Activated naive CD8-positive, alpha-beta T cell treated with anti-CD3 and anti-CD28 coated beads for 36 hours (primary cell): ENCODE results near the gene PHYHD1. TPM values are rescaled to one million over a fixed set of nuclear protein-coding genes. Genes with fewer than 3 reads are reported as not detected.

ENCODE experiments used
- DNase-seq: peaks from one replicate; pipeline ENCODE4 v3.0.0; 2021
- H3K27ac Mint-ChIP-seq: one replicate; pipeline ENCODE4 v1.8.0; 2022; ENCODE audit warnings: mild to moderate bottlenecking, moderate library complexity, mixed read lengths
- H3K27me3 Mint-ChIP-seq: one replicate; pipeline ENCODE4 v1.8.0; 2022; ENCODE audit warnings: mild to moderate bottlenecking, mixed read lengths
- H3K36me3 Mint-ChIP-seq: one replicate; pipeline ENCODE4 v1.8.0; 2021; ENCODE audit warnings: mild to moderate bottlenecking, mixed read lengths
- H3K4me1 Mint-ChIP-seq: one replicate; pipeline ENCODE4 v1.8.0; 2021; ENCODE audit warnings: mixed read lengths
- H3K4me3 Mint-ChIP-seq: one replicate; pipeline ENCODE4 v1.8.0; 2022; ENCODE audit warnings: mild to moderate bottlenecking, moderate library complexity, mixed read lengths
- H3K9me3 Mint-ChIP-seq: one replicate; pipeline ENCODE4 v1.8.0; 2022; ENCODE audit warnings: mixed read lengths
- total RNA-seq, 2 experiments: library from RNA; stranded (reverse); gene quantifications; one replicate each; pipeline ENCODE4 v1.2.3, GENCODE V29; 2021

The PHYHD1 gene
- total RNA-seq, result under 1 TPM; 0.49 to 0.52 TPM

GRCh38 chr9:128920381-128921058 lies at the start of gene PHYHD1:
TSS of gene PHYHD1 (plus strand) at chr9:128920982. CDS start at chr9:128922324, 1,342 bp downstream.
- no peaks in the 10 kb centered on the region for H3K9me3 Mint-ChIP-seq
- H3K27ac Mint-ChIP-seq, result peak within 1 kb of the TSS; percentile 46
- H3K36me3 Mint-ChIP-seq, result no peaks in the 10 kb centered on the region
- H3K27me3 Mint-ChIP-seq, result no peaks in the 10 kb centered on the region
- H3K4me1 Mint-ChIP-seq, result peaks cover 5% of the 10 kb centered on the region
- H3K4me3 Mint-ChIP-seq, result peak within 1 kb of the TSS; percentile 42
- DNase-seq, result no peak

- Mint-ChIP-seq H3K27ac (no peak overlapping the region), H3K4me1 (peaks cover 16% of the 10 kb centered on the region), H3K4me3 (no peak overlapping the region), H3K9me3 (no peaks in the 10 kb centered on the region), H3K27me3 (no peaks in the 10 kb centered on the region), H3K36me3 (peaks cover 4% of the 10 kb centered on the region)
- DNase-seq, result no peak
Measured at GRCh38 chr9:128877852-128878251, 42.9 kb upstream of the PHYHD1 start.

- DNase-seq, result peak; percentile 99
- Mint-ChIP-seq H3K4me1 (peaks cover 43% of the 10 kb centered on the region), H3K27ac (peak within 1 kb of the TSS; percentile 93), H3K36me3 (peaks cover 18% of the 10 kb centered on the region), H3K27me3 (no peaks in the 10 kb centered on the region), H3K4me3 (peak within 1 kb of the TSS; percentile 96), H3K9me3 (no peaks in the 10 kb centered on the region)
Measured at GRCh38 chr9:128881884-128882676, 38.7 kb upstream of the PHYHD1 start, which contains the start of the genes KYAT1 and LRRC8A. TSS of gene KYAT1 (minus strand) at chr9:128881950. CDS start at chr9:128845405, 36,545 bp downstream. TSS of gene LRRC8A (plus strand) at chr9:128882133. CDS start at chr9:128907165, 25,032 bp downstream.

GRCh38 chr9:128882677-128883603 lies 37.8 kb upstream of the PHYHD1 start:
- peak overlapping the region; percentile 93 for H3K27ac Mint-ChIP-seq
- H3K36me3 Mint-ChIP-seq, result peaks cover 18% of the 10 kb centered on the region
- H3K9me3 Mint-ChIP-seq, result no peaks in the 10 kb centered on the region
- no peaks in the 10 kb centered on the region for H3K27me3 Mint-ChIP-seq
- DNase-seq, result peak; percentile 14
- H3K4me1 Mint-ChIP-seq, result peaks cover 46% of the 10 kb centered on the region
- peak overlapping the region; percentile 96 for H3K4me3 Mint-ChIP-seq

- Mint-ChIP-seq H3K4me3 (peak overlapping the region; percentile 96), H3K9me3 (no peaks in the 10 kb centered on the region), H3K27ac (peak overlapping the region; percentile 44), H3K4me1 (peaks cover 48% of the 10 kb centered on the region), H3K36me3 (peaks cover 18% of the 10 kb centered on the region), H3K27me3 (no peaks in the 10 kb centered on the region)
- no peak for DNase-seq
Measured at GRCh38 chr9:128884164-128884563, 36.6 kb upstream of the PHYHD1 start.

- H3K9me3 Mint-ChIP-seq, result no peaks in the 10 kb centered on the region
- no peak for DNase-seq
- peaks cover 42% of the 10 kb centered on the region for H3K4me1 Mint-ChIP-seq
- peaks cover 18% of the 10 kb centered on the region for H3K36me3 Mint-ChIP-seq
- H3K27ac Mint-ChIP-seq, result no peak overlapping the region
- peak overlapping the region; percentile 12 for H3K4me3 Mint-ChIP-seq
- H3K27me3 Mint-ChIP-seq, result no peaks in the 10 kb centered on the region
Measured at GRCh38 chr9:128885376-128885775, 35.4 kb upstream of the PHYHD1 start.

GRCh38 chr9:128885798-128886197 lies 35.0 kb upstream of the PHYHD1 start:
- Mint-ChIP-seq H3K4me1 (peaks cover 40% of the 10 kb centered on the region), H3K36me3 (peaks cover 20% of the 10 kb centered on the region), H3K27me3 (no peaks in the 10 kb centered on the region)

GRCh38 chr9:128886211-128886891 lies 34.4 kb upstream of the PHYHD1 start:
- peaks cover 18% of the 10 kb centered on the region for H3K36me3 Mint-ChIP-seq
- H3K4me1 Mint-ChIP-seq, result peaks cover 37% of the 10 kb centered on the region
- no peak overlapping the region for H3K27ac Mint-ChIP-seq
- H3K9me3 Mint-ChIP-seq, result no peaks in the 10 kb centered on the region
- DNase-seq, result no peak
- no peaks in the 10 kb centered on the region for H3K27me3 Mint-ChIP-seq
- no peak overlapping the region for H3K4me3 Mint-ChIP-seq

More at GRCh38 chr9:128885798-128886197, 35.0 kb upstream of the PHYHD1 start:
- no peak for DNase-seq
- Mint-ChIP-seq H3K27ac (no peak overlapping the region), H3K9me3 (no peaks in the 10 kb centered on the region), H3K4me3 (no peak overlapping the region)

- H3K4me1 Mint-ChIP-seq, result peaks cover 41% of the 10 kb centered on the region
- H3K27me3 Mint-ChIP-seq, result no peaks in the 10 kb centered on the region
- no peaks in the 10 kb centered on the region for H3K9me3 Mint-ChIP-seq
- H3K36me3 Mint-ChIP-seq, result peaks cover 18% of the 10 kb centered on the region
- no peak overlapping the region for H3K27ac Mint-ChIP-seq
- no peak overlapping the region for H3K4me3 Mint-ChIP-seq
- no peak for DNase-seq
Measured at GRCh38 chr9:128887049-128887448, 33.7 kb upstream of the PHYHD1 start.

- Mint-ChIP-seq H3K9me3 (no peaks in the 10 kb centered on the region), H3K4me3 (no peak overlapping the region), H3K36me3 (peaks cover 18% of the 10 kb centered on the region), H3K27me3 (no peaks in the 10 kb centered on the region), H3K27ac (no peak overlapping the region), H3K4me1 (peaks cover 42% of the 10 kb centered on the region)
- no peak for DNase-seq
Measured at GRCh38 chr9:128887914-128888350, 32.9 kb upstream of the PHYHD1 start.

- no peak for DNase-seq
- H3K4me3 Mint-ChIP-seq, result peak overlapping the region; percentile 10
- peaks cover 12% of the 10 kb centered on the region for H3K36me3 Mint-ChIP-seq
- no peaks in the 10 kb centered on the region for H3K27me3 Mint-ChIP-seq
- peak overlapping the region; percentile 56 for H3K27ac Mint-ChIP-seq
- H3K9me3 Mint-ChIP-seq, result no peaks in the 10 kb centered on the region
- peaks cover 27% of the 10 kb centered on the region for H3K4me1 Mint-ChIP-seq
Measured at GRCh38 chr9:128891321-128892220, 29.2 kb upstream of the PHYHD1 start.

GRCh38 chr9:128892221-128892921 lies 28.4 kb upstream of the PHYHD1 start:
- Mint-ChIP-seq H3K27me3 (no peaks in the 10 kb centered on the region), H3K27ac (peak overlapping the region; percentile 56), H3K4me1 (peaks cover 26% of the 10 kb centered on the region), H3K9me3 (no peaks in the 10 kb centered on the region), H3K4me3 (no peak overlapping the region), H3K36me3 (peaks cover 13% of the 10 kb centered on the region)
- peak; percentile 42 for DNase-seq

GRCh38 chr9:128893354-128893753 lies 27.4 kb upstream of the PHYHD1 start:
- H3K9me3 Mint-ChIP-seq, result no peaks in the 10 kb centered on the region
- H3K27ac Mint-ChIP-seq, result peak overlapping the region; percentile 44
- no peaks in the 10 kb centered on the region for H3K27me3 Mint-ChIP-seq
- H3K4me1 Mint-ChIP-seq, result peaks cover 28% of the 10 kb centered on the region
- H3K36me3 Mint-ChIP-seq, result peaks cover 20% of the 10 kb centered on the region
- no peak overlapping the region for H3K4me3 Mint-ChIP-seq
- no peak for DNase-seq
